SH-SY5Y (cell line): ENCODE data around the gene MTMR6.

Experiments
- GATA2 ChIP-seq: IDR thresholded peaks from 2 replicates; pipeline ENCODE4 v1.6.1; 2011; ENCODE audit warnings: mild to moderate bottlenecking, low read depth, low read length
- GATA3 ChIP-seq: IDR thresholded peaks from 2 replicates; pipeline ENCODE4 v1.6.1; 2011; ENCODE audit warnings: low read depth, mild to moderate bottlenecking, low read length, moderate library complexity

DNA sequence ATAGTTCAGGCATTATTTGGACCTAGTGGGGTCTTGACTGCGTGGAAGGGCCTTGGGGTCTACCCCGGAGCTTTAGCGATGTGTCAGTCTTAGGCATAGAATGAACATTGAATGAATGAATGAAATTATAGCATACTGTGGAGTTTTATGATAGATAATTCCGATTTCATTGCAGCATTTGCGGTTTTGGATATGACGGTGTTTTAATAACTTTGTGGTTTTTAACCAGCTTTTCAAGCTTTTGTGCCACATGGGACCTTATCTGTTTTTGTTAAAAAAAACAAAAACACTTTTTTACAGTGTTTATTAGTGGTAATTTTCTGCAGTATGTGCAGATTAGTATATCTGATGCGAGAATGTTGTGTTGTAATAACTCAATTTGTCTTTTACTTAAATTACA lies 14.8 kb upstream of the MTMR6 start:
- no peak for TF ChIP-seq GATA2
- no peak for TF ChIP-seq GATA3
